HCEC 1CT (cell line): Measurements from ENCODE around the gene PLA2G4E.

Source experiments
- DNase-seq: peaks from one replicate; pipeline ENCODE4 v3.0.0-alpha.2; 2017

PLA2G4E gene

GRCh38 chr15:42050484-42051255 lies 29.8 kb upstream of the PLA2G4E start:
- no peak for DNase-seq

DNA sequence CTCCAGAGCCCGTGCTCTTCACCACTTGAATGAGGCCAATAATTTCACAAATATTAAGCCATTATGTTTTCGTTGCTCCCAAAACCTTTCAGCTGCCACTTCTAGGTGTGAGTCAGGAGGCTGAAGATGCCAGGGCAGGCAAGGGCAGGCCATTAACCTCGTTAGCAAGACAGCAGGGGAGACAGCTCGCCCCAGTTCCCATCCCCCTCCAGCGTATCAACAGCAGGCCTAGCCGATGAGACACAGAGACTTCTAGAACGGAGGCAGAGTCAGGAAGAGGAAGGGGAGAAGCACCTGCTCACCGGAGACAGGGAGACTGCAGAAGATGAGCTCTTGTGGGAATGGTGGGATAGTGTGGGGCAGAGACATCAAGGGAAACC lies 28.0 kb upstream of the PLA2G4E start:
- DNase-seq: no peak

DNA sequence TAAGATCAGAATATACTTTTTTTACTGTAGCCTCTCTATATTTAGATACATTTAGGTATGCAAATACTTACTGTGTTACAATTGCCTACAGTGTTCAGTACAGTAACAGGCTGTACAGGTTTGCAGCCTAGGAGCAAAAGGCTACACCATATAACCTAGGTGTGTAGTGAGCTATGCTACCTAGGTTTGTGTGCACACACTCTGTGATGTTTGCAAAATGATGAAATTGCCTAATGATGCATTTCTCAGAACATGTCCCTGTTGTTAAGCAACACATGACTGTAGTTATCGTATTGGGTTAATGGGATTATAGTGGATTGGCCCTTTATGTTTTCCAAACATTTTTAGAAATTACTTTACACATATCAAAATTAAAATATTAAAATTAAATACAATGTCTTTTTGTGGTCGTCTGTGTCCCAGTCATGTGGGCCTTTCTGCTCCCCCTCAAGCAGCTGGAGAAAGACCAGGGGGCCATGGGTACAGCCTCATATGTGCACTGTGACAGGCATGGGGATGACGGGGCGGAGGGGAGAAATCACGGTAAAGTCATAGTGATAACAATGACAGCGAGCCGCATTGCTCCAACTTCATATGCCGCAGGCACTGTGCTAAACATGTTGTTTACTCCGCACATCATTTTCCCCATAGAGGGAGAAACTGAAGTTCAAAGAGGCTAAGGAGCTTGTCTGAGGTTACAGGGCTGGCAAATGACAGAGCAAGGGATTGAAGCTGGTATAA lies 27.4 kb upstream of the PLA2G4E start:
- DNase-seq: no peak

- no peak for DNase-seq
Observed at GRCh38 chr15:42046597-42046996, 25.8 kb upstream of the PLA2G4E start.

DNA sequence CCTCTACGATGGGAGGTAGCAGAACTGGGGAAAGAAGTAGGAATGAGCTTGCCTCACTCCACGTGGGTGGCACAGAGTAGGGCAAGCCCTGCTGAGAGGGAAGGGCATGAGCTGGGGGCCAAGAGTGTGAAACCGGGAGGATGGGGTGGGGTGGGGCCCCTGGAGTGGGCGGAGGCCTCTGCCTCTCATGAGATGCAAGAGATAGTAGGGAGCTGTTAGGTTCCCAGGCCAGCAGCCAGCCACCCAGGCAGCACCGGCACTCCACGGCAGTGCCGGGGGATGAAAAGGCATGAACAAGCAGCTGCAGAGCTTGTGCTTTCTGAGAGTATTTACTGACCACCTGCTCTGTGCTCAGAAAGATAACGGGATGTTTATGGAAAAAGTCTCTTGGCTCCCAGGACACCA lies 24.4 kb upstream of the PLA2G4E start:
- DNase-seq: no peak

DNA sequence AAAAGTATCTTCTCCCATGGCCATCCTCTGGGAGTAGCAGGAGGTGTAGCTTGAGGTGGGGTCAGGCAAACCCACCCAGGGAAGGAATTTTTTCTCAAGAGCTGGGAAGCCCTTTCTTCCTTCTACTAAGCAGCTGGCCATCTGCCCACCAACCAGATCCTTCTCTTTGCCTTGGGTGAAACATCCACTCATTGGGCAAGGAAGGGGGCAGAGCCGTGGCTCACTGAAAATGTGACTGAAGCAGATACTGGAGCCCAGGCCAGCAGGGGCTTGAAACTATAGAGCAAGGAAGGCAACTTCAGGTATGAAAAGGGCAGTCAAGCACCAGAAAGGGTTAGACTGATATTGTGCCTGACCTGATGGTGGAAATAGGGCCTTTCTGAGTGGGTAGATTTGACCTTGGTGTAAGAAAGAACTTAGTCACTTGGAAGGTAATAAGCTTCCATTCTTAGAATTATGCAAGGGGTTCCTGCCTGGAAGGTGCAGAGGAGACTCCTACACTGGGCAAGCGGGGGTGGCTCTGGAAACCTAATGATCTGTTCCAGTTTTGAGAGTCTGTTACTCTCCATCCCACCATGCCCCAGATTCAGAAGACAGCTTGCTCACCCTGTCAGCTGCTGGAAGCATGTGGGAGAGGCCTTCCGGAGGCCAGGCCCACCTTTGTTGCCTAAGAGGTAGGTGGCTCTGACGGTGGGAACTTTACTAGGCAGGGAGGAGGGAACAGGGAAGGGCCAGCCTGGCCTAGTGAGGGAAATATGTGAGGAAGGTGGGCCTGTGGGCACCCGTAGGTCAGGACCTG lies 22.0 kb upstream of the PLA2G4E start:
- no peak for DNase-seq

DNA sequence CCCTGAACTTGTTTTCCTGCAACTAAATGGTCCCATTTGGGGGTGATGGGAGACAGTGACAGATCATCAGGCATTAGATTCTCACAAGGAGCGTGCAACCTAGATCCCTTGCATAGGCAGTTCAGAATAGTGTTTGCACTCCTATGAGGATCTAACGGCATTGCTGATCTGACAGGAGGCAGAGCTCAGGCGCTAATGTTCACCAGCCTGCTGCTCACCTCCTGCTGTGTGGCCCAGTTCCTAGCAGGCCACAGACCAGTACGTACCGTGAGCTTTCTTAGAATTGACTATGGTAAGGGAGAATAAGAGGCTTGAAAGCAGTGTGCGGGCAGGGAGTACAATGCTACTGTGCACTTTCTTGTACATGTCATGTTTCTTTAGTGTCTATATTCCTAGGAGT lies 17.6 kb upstream of the PLA2G4E start:
- DNase-seq: no peak

GRCh38 chr15:42037656-42038055 lies 16.8 kb upstream of the PLA2G4E start:
- no peak for DNase-seq

DNA sequence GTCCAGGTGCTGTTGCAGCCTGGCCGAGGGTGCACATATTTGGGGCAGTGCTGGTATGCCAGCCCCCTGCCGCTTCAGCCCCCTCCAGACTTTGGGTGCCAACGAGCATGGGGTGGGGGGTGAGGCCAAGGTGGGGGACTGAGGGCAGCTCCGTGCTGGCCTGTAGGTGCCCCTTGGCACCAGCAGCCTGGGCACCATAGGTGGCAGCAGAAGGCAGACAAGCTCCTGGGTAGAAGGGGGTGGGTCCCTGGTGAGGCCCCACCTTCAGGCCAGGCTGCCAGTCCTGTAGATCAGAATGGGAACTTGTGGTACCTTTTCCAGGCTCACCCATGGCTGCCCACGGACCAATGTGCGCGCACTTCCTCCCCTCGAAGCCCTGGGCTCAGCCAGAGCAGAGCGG lies 16.1 kb upstream of the PLA2G4E start:
- DNase-seq: no peak

GRCh38 chr15:42036112-42036905 lies 15.5 kb upstream of the PLA2G4E start:
- DNase-seq: no peak

- DNase-seq: peak; percentile 51
Observed at GRCh38 chr15:42035435-42035761, 14.6 kb upstream of the PLA2G4E start.

DNA sequence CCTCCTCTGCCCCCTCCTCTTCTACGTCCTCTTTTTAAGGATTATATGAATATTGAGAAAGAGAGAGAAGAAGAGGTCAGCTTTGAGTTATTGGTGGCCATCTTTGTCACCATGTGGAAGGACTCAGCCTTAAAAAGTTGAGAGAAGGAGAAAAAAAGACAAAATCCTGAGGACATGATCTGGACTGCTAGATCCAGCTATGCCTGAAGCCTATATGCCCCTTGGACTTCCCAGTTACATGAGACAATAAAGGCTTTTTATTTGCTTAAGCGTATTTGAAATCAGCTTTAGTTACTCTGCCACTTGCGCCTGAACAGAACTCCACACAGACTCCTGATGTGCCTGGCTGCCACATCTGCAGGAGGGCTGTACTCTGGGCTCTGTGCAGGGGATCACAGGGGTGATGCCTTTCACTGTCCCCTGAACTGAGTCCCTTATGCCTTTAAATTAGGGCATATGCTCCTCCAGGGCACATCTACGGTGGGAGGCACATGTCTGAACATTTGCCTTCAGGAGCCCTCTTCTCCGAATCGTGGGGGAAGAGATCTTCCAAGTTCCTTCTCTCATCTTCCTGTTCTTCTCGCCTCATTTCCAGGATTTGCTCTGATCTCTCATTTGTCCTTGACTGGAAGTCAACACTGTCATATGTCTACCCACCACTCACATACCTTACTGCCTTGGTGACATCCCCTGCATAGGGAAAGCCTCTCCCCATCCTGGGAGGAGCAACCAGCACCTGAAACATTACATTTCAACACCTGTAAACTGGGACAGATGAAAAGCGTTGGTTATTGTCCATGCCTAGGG lies 14.0 kb upstream of the PLA2G4E start:
- DNase-seq: no peak

GRCh38 chr15:42033214-42033873 lies 12.5 kb upstream of the PLA2G4E start:
- DNase-seq: no peak

GRCh38 chr15:42032376-42033213 lies 11.8 kb upstream of the PLA2G4E start:
- DNase-seq: no peak

DNA sequence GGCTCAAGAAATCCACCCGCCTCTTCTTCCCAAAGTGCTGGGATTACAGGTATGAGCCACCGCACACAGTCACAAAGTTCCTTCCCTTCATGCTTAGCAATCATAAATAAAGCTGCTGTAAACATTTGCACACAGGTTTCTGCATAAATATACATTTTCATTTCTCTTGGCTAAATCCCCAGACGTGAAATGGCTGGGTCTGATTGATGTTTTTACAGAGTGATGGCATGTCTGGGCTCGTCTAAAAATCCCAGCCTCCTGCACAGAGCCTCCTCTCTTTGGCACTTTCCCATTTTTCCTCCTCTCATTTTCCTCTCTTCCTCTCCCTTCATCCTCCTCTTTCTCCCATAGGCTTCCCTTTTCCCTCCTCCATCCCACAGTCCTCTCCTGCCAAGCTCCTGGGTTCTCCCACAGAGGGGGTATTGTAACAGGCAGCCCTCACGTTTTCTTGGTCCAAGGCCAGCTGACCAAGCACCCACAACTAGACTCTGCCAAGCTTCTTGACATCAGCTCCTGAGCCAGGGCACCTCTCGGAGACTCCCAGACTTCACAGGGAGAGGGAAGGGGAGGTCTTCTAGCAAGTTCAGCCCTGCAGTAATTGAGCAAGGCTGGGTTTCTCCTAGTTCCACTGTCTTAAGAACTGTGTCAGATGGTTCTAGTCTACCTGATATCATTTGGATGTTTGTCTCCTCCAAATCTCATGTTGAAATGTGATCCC lies 10.5 kb upstream of the PLA2G4E start:
- no peak for DNase-seq

DNA sequence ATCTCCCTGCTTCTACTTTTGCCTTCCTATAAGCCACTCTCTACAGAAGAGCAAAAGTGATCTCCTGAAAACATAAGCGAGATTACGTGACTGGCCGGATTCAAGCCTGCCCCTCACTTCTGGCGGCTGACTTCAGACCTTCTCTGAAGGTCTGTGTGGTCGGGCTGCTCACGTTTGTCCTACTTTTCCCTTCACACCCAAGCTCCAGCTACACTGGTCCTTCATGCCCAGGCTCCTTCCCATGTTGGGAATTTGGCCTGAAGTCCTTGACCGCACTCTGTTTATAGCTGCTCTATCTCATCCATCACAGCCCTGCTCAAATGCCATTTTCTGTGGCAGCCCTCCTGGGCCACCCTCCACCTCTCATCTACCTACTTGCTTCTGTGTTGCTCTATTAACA lies 6.7 kb upstream of the PLA2G4E start:
- DNase-seq: no peak

GRCh38 chr15:42024303-42024702 lies 3.5 kb upstream of the PLA2G4E start:
- no peak for DNase-seq

GRCh38 chr15:42021593-42021992 lies 751 bp upstream of the PLA2G4E start:
- DNase-seq: no peak

GRCh38 chr15:42018306-42019224 lies 2.3 kb downstream of the PLA2G4E start:
- no peak for DNase-seq
